IMR-90 (cell line): ENCODE measurements around the gene NAP1L5.

Experiments used
- BHLHE40 ChIP-seq: fragments of 150-350 bp; IDR thresholded peaks from 2 replicates; pipeline ENCODE4 v1.6.1; 2016; ENCODE audit warnings: mild to moderate bottlenecking, low read depth, low read length
- CEBPB ChIP-seq: IDR thresholded peaks from 2 replicates; pipeline ENCODE4 v1.6.1; 2012; ENCODE audit warnings: low read depth, low read length, improper control_type of control experiment
- CHD1 ChIP-seq: IDR thresholded peaks from 2 replicates; pipeline ENCODE4 v1.6.1; 2012; ENCODE audit warnings: low read depth, low read length, improper control_type of control experiment
- FOS ChIP-seq: fragments of 150-350 bp; IDR thresholded peaks from 2 replicates; pipeline ENCODE4 v1.6.1; 2016; ENCODE audit warnings: low read depth, low read length
- MAFK ChIP-seq: IDR thresholded peaks from 2 replicates; pipeline ENCODE4 v1.6.1; 2012; ENCODE audit warnings: low read depth, low read length, improper control_type of control experiment
- MXI1 ChIP-seq: IDR thresholded peaks from 2 replicates; pipeline ENCODE4 v1.6.1; 2012; ENCODE audit warnings: low read depth, mild to moderate bottlenecking, low read length, moderate library complexity, borderline replicate concordance
- POLR2A ChIP-seq: IDR thresholded peaks from 2 replicates; pipeline ENCODE4 v1.6.1; 2012; ENCODE audit warnings: mild to moderate bottlenecking, low read depth, low read length
- RAD21 ChIP-seq: IDR thresholded peaks from 2 replicates; pipeline ENCODE4 v1.6.1; 2012; ENCODE audit warnings: low read length, improper control_type of control experiment
- RCOR1 ChIP-seq: IDR thresholded peaks from 2 replicates; pipeline ENCODE4 v1.6.1; 2012; ENCODE audit warnings: mild to moderate bottlenecking, low read length, improper control_type of control experiment; ENCODE audit not compliant: insufficient replicate concordance
- RFX5 ChIP-seq: IDR thresholded peaks from 2 replicates; pipeline ENCODE4 v1.8.0; 2012; ENCODE audit warnings: low read depth, mild to moderate bottlenecking, low read length, moderate library complexity
- USF2 ChIP-seq: fragments of 150-350 bp; IDR thresholded peaks from 2 replicates; pipeline ENCODE4 v1.6.1; 2017; ENCODE audit warnings: mild to moderate bottlenecking, antibody characterized with exemption, low read length, low read depth
- TF ChIP-seq, protein P1 (sequence below): conservative IDR thresholded peaks from 2 replicates; pipeline ENCODE4 v1.5.1; 2012; ENCODE audit warnings: mild to moderate bottlenecking, low read depth, low read length, improper control_type of control experiment

GRCh38 chr4:88702782-88703181, 5.2 kb upstream of the NAP1L5 start:
- TF ChIP-seq, protein P1, sequence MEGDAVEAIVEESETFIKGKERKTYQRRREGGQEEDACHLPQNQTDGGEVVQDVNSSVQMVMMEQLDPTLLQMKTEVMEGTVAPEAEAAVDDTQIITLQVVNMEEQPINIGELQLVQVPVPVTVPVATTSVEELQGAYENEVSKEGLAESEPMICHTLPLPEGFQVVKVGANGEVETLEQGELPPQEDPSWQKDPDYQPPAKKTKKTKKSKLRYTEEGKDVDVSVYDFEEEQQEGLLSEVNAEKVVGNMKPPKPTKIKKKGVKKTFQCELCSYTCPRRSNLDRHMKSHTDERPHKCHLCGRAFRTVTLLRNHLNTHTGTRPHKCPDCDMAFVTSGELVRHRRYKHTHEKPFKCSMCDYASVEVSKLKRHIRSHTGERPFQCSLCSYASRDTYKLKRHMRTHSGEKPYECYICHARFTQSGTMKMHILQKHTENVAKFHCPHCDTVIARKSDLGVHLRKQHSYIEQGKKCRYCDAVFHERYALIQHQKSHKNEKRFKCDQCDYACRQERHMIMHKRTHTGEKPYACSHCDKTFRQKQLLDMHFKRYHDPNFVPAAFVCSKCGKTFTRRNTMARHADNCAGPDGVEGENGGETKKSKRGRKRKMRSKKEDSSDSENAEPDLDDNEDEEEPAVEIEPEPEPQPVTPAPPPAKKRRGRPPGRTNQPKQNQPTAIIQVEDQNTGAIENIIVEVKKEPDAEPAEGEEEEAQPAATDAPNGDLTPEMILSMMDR: no peak
- TF ChIP-seq POLR2A: no peak
- no peak for TF ChIP-seq BHLHE40
- no peak for TF ChIP-seq FOS
- no peak for TF ChIP-seq RAD21
- no peak for TF ChIP-seq CEBPB
- TF ChIP-seq CHD1: no peak
- no peak for TF ChIP-seq USF2
- no peak for TF ChIP-seq RCOR1
- TF ChIP-seq RFX5: no peak
- TF ChIP-seq MXI1: no peak
- TF ChIP-seq MAFK: no peak
